Bronchial epithelial cell (primary cell): ENCODE measurements around the gene AUTS2. TPM values are rescaled to one million over a fixed set of nuclear protein-coding genes. Genes with fewer than 3 reads are reported as not detected.

Experiments used
- DNase-seq: peaks from one replicate; pipeline ENCODE4 v3.0.0-alpha.2; 2010; ENCODE audit warnings: low read depth
- FAIRE-seq: peaks from 2 replicates; lab custom pipeline; 2011; peaks lifted over from hg19 to GRCh38; lab: Jason Lieb, UNC
- H3K27me3 ChIP-seq: 2 replicates; pipeline ENCODE4 v1.5.1; 2011; ENCODE audit warnings: low read length; ENCODE audit not compliant: control insufficient read depth, insufficient read depth
- H3K36me3 ChIP-seq: 2 replicates; pipeline ENCODE4 v1.5.1; 2011; ENCODE audit warnings: low read length; ENCODE audit not compliant: control insufficient read depth, insufficient read depth
- H3K4me3 ChIP-seq: 2 replicates; pipeline ENCODE4 v1.5.1; 2011; ENCODE audit warnings: mild to moderate bottlenecking, low read depth, low read length, control low read depth
- total RNA-seq: library from RNA; depleted of rRNA; stranded (reverse); fragments of >200 nt; gene quantifications from 2 replicates; pipeline ENCODE4 v1.2.1, GENCODE V29; 2014
- TF ChIP-seq, protein P1 (sequence below): IDR thresholded peaks from 2 replicates; pipeline ENCODE4 v1.5.1; 2011; ENCODE audit warnings: mild to moderate bottlenecking, moderate library complexity, low read length, control low read depth, inconsistent platforms; ENCODE audit not compliant: insufficient read depth, severe bottlenecking

Gene AUTS2
- total RNA-seq, 1 donor from 2014 or later = 9.5 TPM

GRCh38 chr7:70700055-70700940, 1102.0 kb downstream of the AUTS2 start:
- Histone ChIP-seq H3K27me3 (no peaks in the 10 kb centered on the region), H3K4me3 (no peak overlapping the region), H3K36me3 (peaks cover 3% of the 10 kb centered on the region)
- TF ChIP-seq, protein P1, sequence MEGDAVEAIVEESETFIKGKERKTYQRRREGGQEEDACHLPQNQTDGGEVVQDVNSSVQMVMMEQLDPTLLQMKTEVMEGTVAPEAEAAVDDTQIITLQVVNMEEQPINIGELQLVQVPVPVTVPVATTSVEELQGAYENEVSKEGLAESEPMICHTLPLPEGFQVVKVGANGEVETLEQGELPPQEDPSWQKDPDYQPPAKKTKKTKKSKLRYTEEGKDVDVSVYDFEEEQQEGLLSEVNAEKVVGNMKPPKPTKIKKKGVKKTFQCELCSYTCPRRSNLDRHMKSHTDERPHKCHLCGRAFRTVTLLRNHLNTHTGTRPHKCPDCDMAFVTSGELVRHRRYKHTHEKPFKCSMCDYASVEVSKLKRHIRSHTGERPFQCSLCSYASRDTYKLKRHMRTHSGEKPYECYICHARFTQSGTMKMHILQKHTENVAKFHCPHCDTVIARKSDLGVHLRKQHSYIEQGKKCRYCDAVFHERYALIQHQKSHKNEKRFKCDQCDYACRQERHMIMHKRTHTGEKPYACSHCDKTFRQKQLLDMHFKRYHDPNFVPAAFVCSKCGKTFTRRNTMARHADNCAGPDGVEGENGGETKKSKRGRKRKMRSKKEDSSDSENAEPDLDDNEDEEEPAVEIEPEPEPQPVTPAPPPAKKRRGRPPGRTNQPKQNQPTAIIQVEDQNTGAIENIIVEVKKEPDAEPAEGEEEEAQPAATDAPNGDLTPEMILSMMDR = no peak
- no peak for FAIRE-seq
- DNase-seq = no peak

GRCh38 chr7:70700941-70701425, 1102.7 kb downstream of the AUTS2 start:
- peaks cover 3% of the 10 kb centered on the region for H3K36me3 ChIP-seq
- no peak overlapping the region for H3K4me3 ChIP-seq
- FAIRE-seq (no peak), DNase-seq (no peak)
- TF ChIP-seq, protein P1 = no peak
- no peaks in the 10 kb centered on the region for H3K27me3 ChIP-seq

DNA sequence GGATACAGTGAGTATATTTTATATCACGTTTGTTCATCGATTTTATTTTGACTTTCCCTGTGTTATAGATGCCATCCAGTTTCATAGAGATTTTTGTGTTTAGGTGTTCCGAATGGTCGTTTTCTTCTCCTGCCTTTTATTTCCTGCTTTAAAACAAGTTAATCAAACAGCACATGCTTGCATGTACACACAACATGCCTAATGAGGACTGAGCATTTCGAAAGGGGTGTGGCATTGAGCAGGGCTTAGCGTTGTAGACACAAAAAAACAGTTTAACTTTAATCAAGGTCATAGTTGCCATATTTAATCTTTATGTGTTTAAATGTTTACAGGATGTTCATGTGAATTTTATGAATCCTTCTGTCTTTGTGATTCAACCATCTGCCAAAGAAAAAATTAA, 1103.2 kb downstream of the AUTS2 start:
- peaks cover 3% of the 10 kb centered on the region for H3K36me3 ChIP-seq
- H3K4me3 ChIP-seq = no peak overlapping the region
- no peak for DNase-seq
- TF ChIP-seq, protein P1 = no peak
- no peaks in the 10 kb centered on the region for H3K27me3 ChIP-seq
- FAIRE-seq = peak; percentile 50

DNA sequence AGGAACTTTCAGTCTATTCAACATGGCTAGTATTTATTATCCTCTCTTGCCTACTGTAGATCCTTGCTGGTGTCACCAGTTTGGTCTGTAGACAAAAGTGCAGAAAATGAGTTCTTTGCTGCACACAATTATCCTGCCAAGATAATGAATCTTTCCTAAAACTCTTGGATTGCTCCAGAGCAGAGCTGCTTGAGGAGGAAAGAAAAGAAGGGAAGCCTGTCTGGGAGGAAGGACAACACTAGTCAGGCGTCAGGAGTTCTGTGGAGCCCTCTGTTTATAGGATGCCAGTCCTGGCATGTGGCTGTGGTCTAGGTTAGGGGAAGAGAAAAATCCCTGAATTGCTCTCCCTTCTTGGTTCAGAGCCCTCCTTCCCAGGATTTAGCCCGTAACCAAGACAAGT, 1103.7 kb downstream of the AUTS2 start:
- no peak for DNase-seq
- FAIRE-seq = no peak
- no peak overlapping the region for H3K4me3 ChIP-seq
- peaks cover 3% of the 10 kb centered on the region for H3K36me3 ChIP-seq
- no peaks in the 10 kb centered on the region for H3K27me3 ChIP-seq
- TF ChIP-seq, protein P1 = no peak

GRCh38 chr7:70703785-70704184, 1105.5 kb downstream of the AUTS2 start:
- TF ChIP-seq, protein P1 = no peak
- FAIRE-seq (no peak), DNase-seq (no peak)
- no peaks in the 10 kb centered on the region for H3K27me3 ChIP-seq
- H3K4me3 ChIP-seq = no peak overlapping the region
- H3K36me3 ChIP-seq = peaks cover 3% of the 10 kb centered on the region
